SKM-1 treated with dmso at 0.1 percent for 144 hours (cell line): ENCODE data around the gene MRPL28.
"Not testable (repeated sequence)": the region's sequence is repeated elsewhere in the genome, so short reads cannot be mapped to it uniquely, and the experiment has no call there.

Source experiments
- DNase-seq: peaks from one replicate; lab custom pipeline; 2025; ENCODE audit not compliant: unreplicated experiment; lab: John Stamatoyannopoulos, UW

The MRPL28 gene

DNA sequence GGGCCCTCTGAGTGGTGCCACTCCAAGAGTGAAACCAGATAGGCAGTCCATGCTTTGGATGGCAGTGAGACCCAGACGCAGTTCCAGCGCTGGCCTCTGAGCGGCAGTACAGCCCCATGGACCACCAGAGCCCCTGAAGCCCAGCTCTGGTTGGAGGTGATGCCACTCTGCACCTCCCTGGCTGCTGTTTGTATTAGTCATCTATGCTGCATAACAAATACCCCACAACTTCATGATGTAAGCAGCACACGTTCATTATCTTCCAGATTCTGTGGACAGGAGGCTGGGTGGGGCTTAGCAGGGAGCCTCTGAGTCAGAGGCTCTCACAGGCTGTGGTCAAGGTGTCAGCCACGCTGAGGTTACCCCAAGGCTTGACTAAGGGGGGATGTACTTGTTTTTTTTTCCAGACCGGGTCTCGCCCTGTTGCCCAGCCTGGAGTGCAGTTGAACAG is 21.6 kb upstream of the MRPL28 start:
- DNase-seq = peak; percentile 27

- no peak for DNase-seq
Measured at GRCh38 chr16:389352-389751, 19.0 kb upstream of the MRPL28 start.

DNA sequence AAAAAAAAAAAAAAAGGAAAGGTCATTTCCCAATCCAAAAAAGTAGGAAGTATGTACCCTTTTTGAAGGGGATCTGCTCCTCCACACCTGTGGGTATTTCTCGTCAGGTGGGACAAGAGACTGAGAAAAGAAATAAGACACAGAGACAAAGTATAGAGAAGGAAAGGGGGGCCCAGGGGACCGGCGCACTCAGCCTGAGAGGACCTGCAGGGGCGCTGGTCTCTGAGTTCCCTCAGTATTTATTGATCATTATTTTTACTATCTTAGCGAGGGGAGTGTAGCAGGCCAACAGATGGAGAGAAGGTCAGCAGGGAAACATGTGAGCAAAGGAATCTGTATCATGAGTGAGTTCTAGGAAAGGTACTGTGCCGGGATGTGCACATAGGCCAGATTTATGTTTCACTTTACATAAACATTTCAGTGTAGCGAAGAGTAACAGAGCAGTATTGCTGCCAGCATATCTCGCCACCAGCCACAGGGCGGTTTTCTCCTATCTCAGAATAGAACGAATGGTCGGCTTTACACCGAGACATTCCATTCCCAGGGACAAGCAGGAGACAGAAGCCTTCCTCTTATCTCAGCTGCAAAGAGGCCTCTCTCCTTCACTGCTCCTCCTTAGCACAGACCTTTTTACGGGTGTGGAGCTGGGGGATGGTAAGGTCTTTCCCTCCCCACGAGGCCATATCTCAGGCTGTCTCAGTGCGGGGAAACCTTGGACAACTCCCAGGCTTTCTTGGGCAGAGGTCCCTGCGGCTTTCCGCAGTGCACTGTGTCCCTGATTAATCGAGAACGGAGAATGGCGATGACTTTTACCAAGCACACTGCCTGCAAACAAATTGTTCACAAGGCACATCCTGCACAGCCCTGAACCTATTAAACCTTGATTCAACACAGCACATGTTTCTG is 17.7 kb upstream of the MRPL28 start:
- not testable (repeated sequence) for DNase-seq

- no peak for DNase-seq
Measured at GRCh38 chr16:386641-387156, 16.4 kb upstream of the MRPL28 start.

GRCh38 chr16:383326-384051 is 13.2 kb upstream of the MRPL28 start:
- no peak for DNase-seq

GRCh38 chr16:381789-382717 is 11.7 kb upstream of the MRPL28 start, which contains the start of gene PGAP6:
Gene PGAP6 (minus strand): TSS chr16:381978. CDS start chr16:381821, 157 bp downstream.
- DNase-seq = peak; percentile 31

GRCh38 chr16:381012-381788 is 10.9 kb upstream of the MRPL28 start:
- no peak for DNase-seq

- DNase-seq = no peak
Measured at GRCh38 chr16:380762-381011, 10.3 kb upstream of the MRPL28 start.

DNA sequence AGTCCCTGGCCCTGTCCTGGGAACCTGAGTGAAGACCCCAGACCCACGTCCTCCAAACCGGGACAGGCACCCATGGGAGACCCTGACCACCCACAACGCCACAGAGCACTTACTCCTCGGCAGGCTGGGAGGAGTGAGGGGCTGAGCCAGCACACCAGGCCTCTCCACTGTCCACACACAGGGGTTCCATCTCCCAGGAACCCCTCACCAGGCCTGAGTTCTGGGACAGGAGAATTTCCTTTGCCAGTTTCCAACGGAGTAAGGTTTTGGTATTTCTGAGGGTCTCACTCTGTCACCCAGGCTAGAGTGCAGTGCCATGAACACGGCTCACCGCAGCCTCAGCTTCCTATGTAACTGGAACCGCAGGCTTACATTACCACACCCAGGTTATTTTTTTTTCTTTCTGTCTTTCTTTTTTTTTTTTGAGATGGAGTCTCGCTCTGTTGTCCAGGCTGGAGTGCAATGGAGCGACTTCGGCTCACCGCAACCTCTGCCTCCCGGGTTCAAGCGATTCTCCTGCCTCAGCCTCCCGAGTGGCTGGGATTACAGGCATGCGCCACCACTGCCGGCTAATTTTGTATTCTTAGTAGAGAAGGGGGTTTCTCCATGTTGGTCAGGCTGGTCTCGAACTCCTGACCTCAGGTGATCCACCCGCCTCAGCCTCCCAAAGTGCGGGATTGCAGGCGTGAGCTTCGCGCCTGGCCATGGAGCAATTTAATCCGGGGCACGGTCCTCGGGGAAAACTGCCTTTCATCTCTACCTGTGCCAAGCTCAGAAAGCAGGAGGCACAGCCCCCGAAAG is 9.8 kb upstream of the MRPL28 start:
- DNase-seq = no peak

- DNase-seq = no peak
Measured at GRCh38 chr16:379183-379960, 9.0 kb upstream of the MRPL28 start.

DNA sequence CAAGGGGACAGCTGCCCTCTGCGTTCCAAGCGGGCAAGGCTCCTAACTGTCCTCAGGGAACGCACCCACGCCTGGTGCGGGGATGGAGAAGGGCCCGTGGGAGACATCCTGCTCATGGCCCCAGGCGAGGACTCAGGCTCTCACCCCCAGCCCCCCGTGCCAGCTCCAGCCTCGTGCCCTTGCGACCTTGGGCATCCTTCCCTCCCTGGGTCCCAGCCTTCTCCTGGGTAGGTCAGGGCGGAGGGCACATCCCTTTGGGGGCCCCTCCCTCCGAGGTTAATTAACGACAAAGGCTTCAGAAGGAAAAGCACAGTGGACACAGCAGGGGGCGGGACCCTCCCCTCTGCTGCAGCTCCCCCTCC is 8.5 kb upstream of the MRPL28 start:
- no peak for DNase-seq

GRCh38 chr16:378113-378820 is 7.9 kb upstream of the MRPL28 start:
- DNase-seq = not testable (repeated sequence)

GRCh38 chr16:377419-377951 is 7.1 kb upstream of the MRPL28 start:
- DNase-seq = no peak

GRCh38 chr16:376817-377418 is 6.6 kb upstream of the MRPL28 start:
- no peak for DNase-seq

DNA sequence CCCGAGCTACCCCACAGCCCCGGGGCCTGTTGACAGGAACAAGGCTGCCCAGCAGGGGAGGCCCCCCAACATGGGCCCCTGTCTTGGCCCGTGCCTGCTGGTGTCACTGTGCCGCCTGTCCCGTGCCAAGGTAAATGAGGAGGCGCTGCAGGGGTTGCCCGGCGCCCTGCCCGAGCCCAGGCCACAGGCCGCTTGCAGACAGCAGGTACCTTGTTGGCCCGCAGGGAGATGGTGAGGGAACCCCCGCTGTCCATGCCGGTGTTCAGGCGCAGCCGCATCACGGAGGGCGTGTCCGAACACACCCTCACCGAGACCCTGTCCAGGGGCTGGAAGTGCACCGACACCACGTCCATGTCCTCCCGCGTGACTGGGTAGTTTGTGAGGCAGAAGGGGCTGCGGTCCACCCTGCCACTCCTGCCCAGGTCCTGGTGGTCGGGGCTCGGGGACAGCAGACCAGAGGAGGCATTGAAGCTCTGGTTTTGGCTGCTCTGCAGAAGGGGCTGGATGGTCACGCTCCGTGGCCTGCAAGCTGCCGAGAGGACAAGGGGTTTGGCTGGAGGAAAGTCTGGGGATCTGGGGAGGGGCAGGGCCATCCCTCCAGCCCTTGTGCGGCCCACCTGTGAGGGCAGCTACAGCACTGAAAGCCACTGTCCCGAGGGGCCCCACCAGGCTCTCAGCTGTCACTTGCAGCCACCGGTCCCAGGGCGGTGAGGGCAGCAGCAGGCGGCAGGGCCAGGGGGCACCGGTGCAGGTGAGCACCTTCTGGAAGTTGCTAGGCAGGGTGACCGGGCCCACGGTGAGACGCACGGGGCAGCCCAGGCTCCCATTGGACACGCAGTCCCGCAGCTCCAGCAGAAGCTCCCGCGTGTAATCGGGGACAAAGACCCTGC is 5.8 kb upstream of the MRPL28 start:
- no peak for DNase-seq

DNA sequence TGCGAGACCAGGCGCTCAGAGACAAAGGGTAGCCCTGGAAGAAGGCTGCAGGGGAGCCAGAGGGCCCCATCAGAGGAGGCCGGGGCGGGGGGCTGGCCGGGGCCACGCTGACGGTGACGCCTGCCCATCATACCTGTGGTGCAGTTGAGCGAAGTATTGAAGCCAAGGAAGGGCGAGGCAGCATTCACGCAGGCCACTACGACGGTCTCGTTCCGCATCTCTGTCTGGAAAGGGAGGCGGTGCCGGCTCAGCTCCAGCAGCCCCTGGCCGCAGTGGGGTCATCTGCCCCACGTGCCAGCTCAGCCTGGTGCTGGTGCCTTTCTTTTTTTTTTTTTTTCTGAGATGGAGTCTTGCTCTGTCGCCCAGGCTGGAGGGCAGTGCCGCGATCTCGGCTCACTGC is 4.9 kb upstream of the MRPL28 start:
- no peak for DNase-seq

DNA sequence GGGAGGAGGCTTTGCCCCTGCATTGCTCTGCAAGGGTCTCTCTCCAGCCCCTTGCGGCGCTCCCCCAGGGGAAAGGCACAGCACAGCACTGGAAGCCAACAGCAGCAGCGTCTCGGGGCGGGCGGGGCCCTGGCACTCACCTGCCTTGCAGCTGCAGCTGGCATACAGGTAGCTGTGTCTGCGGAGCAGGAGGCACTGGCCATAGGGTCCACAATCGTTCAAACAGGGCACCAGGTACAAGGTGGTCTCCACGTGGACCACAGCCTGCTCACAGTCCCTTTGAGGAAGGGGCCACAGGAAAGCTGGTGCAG is 4.2 kb upstream of the MRPL28 start:
- no peak for DNase-seq
